B cell (primary cell): ENCODE data around the gene PLA2G12B.

Experiments used
- EZH2 ChIP-seq: IDR thresholded peaks from 2 replicates; pipeline ENCODE4 v1.6.1; 2012; ENCODE audit warnings: borderline replicate concordance, low read depth, mild to moderate bottlenecking, moderate library complexity, low read length; ENCODE audit not compliant: insufficient read depth, poor library complexity, severe bottlenecking
- TF ChIP-seq, protein P1 (sequence below): fragments of 200-600 bp; IDR thresholded peaks from one replicate; pipeline ENCODE4 v1.8.0; 2022; ENCODE audit warnings: antibody characterized with exemption, mild to moderate bottlenecking

GRCh38 chr10:72899545-72899944 lies 55.1 kb downstream of the PLA2G12B start:
- TF ChIP-seq EZH2, result no peak
- TF ChIP-seq, protein P1, sequence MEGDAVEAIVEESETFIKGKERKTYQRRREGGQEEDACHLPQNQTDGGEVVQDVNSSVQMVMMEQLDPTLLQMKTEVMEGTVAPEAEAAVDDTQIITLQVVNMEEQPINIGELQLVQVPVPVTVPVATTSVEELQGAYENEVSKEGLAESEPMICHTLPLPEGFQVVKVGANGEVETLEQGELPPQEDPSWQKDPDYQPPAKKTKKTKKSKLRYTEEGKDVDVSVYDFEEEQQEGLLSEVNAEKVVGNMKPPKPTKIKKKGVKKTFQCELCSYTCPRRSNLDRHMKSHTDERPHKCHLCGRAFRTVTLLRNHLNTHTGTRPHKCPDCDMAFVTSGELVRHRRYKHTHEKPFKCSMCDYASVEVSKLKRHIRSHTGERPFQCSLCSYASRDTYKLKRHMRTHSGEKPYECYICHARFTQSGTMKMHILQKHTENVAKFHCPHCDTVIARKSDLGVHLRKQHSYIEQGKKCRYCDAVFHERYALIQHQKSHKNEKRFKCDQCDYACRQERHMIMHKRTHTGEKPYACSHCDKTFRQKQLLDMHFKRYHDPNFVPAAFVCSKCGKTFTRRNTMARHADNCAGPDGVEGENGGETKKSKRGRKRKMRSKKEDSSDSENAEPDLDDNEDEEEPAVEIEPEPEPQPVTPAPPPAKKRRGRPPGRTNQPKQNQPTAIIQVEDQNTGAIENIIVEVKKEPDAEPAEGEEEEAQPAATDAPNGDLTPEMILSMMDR, result no peak
